Colonic mucosa (tissue), 4 donors: ENCODE results near the gene TPRX1. TPM values are rescaled to one million over a fixed set of nuclear protein-coding genes. Genes with fewer than 3 reads are reported as not detected.

Experiments used
- DNase-seq: peaks from one replicate; pipeline ENCODE4 v3.0.0-alpha.2; 2020
- H3K27ac ChIP-seq: fragments of 200-600 bp; one replicate; pipeline ENCODE4 v1.8.0; 2021
- H3K27me3 ChIP-seq: fragments of 200-600 bp; one replicate; pipeline ENCODE4 v1.8.0; 2021
- H3K36me3 ChIP-seq: fragments of 200-600 bp; one replicate; pipeline ENCODE4 v1.8.0; 2021
- H3K4me1 ChIP-seq: fragments of 200-600 bp; one replicate; pipeline ENCODE4 v1.8.0; 2021; ENCODE audit warnings: mild to moderate bottlenecking
- H3K4me3 ChIP-seq: fragments of 200-600 bp; one replicate; pipeline ENCODE4 v1.8.0; 2021
- H3K9ac ChIP-seq, 2 donors: one replicate each; pipeline ENCODE4 v1.7.0; 2013; ENCODE audit warnings: control low read depth in 2 of 2, low read depth in 2 of 2, low read length in 2 of 2
- H3K9me3 ChIP-seq: fragments of 200-600 bp; one replicate; pipeline ENCODE4 v1.8.0; 2021
- intact Hi-C: fragments of 100-400 bp; cut with DNase I; formaldehyde crosslinking; loops from one replicate; pipeline ENCODE4 v1.14.1; 2022
- total RNA-seq, 2 donors: library from RNA; stranded (reverse); fragmentation: NEBNext Ultra II Directional in 1 of 2; extraction: Animal tissue kit (Norgen Biotek cat#: 25700) in 1 of 2; gene quantifications; one replicate each; pipeline ENCODE4 v1.2.1, GENCODE V29; 2021
- TF ChIP-seq, protein P1 (sequence below): fragments of 200-600 bp; IDR thresholded peaks from one replicate; pipeline ENCODE4 v1.8.0; 2022; ENCODE audit warnings: antibody characterized with exemption, mild to moderate bottlenecking
- donor health status: healthy.
- donor health status: DM: no; HTN: no; CAD: no.
- donor health status: DM: no; HTN: no; CAD: no.

TPRX1 gene
- total RNA-seq, 2 donors from 2014 or later, result not detected

- H3K27me3 ChIP-seq, result no peaks in the 10 kb centered on the region
- H3K9me3 ChIP-seq, result no peaks in the 10 kb centered on the region
- H3K4me3 ChIP-seq, result no peak overlapping the region
- H3K4me1 ChIP-seq, result no peaks in the 10 kb centered on the region
- DNase-seq, result no peak
- intact Hi-C loops, result no loop called here
- H3K27ac ChIP-seq, result no peak overlapping the region
- TF ChIP-seq, protein P1, sequence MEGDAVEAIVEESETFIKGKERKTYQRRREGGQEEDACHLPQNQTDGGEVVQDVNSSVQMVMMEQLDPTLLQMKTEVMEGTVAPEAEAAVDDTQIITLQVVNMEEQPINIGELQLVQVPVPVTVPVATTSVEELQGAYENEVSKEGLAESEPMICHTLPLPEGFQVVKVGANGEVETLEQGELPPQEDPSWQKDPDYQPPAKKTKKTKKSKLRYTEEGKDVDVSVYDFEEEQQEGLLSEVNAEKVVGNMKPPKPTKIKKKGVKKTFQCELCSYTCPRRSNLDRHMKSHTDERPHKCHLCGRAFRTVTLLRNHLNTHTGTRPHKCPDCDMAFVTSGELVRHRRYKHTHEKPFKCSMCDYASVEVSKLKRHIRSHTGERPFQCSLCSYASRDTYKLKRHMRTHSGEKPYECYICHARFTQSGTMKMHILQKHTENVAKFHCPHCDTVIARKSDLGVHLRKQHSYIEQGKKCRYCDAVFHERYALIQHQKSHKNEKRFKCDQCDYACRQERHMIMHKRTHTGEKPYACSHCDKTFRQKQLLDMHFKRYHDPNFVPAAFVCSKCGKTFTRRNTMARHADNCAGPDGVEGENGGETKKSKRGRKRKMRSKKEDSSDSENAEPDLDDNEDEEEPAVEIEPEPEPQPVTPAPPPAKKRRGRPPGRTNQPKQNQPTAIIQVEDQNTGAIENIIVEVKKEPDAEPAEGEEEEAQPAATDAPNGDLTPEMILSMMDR, result no peak
- no peak overlapping the region for H3K9ac ChIP-seq
- no peaks in the 10 kb centered on the region for H3K36me3 ChIP-seq
Measured at GRCh38 chr19:47839411-47839810, 35.1 kb upstream of the TPRX1 start.

DNA sequence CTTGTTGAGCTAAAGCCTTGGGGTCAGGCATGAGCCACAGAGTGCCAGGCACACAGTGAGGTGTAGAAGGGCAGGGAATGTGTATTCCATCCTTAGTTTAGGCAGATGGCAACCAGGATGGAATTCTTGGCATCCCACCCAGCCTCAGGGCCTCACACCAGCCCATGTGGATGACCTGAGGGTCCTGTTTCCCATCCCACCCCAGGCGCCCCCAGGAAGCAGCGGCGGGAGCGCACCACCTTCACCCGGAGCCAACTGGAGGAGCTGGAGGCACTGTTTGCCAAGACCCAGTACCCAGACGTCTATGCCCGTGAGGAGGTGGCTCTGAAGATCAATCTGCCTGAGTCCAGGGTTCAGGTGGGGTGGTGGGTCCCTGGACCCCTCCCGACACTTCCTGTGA lies 31.7 kb upstream of the TPRX1 start:
- H3K9ac ChIP-seq, result no peak overlapping the region

GRCh38 chr19:47832723-47833122 lies 28.4 kb upstream of the TPRX1 start:
- DNase-seq, result no peak
- TF ChIP-seq, protein P1, result no peak

More for the DNA sequence above, 31.7 kb upstream of the TPRX1 start:
- Histone ChIP-seq H3K4me1 (no peaks in the 10 kb centered on the region), H3K27ac (no peak overlapping the region), H3K9me3 (no peaks in the 10 kb centered on the region), H3K27me3 (no peaks in the 10 kb centered on the region), H3K4me3 (no peak overlapping the region), H3K36me3 (no peaks in the 10 kb centered on the region)
- DNase-seq, result no peak
- TF ChIP-seq, protein P1, result no peak
- intact Hi-C loops, result no loop called here

GRCh38 chr19:47826800-47827199 lies 22.4 kb upstream of the TPRX1 start:
- TF ChIP-seq, protein P1, result no peak
- H3K9ac ChIP-seq, result no peak overlapping the region
- H3K36me3 ChIP-seq, result no peaks in the 10 kb centered on the region
- DNase-seq, result no peak
- intact Hi-C loops, result no loop called here
- H3K9me3 ChIP-seq, result no peaks in the 10 kb centered on the region
- H3K4me3 ChIP-seq, result no peak overlapping the region
- H3K4me1 ChIP-seq, result no peaks in the 10 kb centered on the region
- no peaks in the 10 kb centered on the region for H3K27me3 ChIP-seq
- no peak overlapping the region for H3K27ac ChIP-seq

More at GRCh38 chr19:47832723-47833122, 28.4 kb upstream of the TPRX1 start:
- Histone ChIP-seq H3K27me3 (no peaks in the 10 kb centered on the region), H3K9me3 (no peaks in the 10 kb centered on the region), H3K4me1 (no peaks in the 10 kb centered on the region), H3K27ac (no peak overlapping the region), H3K4me3 (no peak overlapping the region), H3K9ac (no peak overlapping the region), H3K36me3 (no peaks in the 10 kb centered on the region)
- intact Hi-C loops, result no loop called here

GRCh38 chr19:47824396-47824795 lies 20.0 kb upstream of the TPRX1 start:
- Histone ChIP-seq H3K9me3 (no peaks in the 10 kb centered on the region), H3K36me3 (no peaks in the 10 kb centered on the region), H3K27ac (no peak overlapping the region), H3K4me1 (no peaks in the 10 kb centered on the region), H3K27me3 (no peaks in the 10 kb centered on the region), H3K9ac (no peak overlapping the region), H3K4me3 (no peak overlapping the region)
- TF ChIP-seq, protein P1, result no peak
- intact Hi-C loops, result no loop called here
- no peak for DNase-seq
